GM23338 (cell line): Measurements from ENCODE around the gene ADCY5. TPM values are rescaled to one million over a fixed set of nuclear protein-coding genes. Genes with fewer than 3 reads are reported as not detected.

ENCODE experiments used
- ATAC-seq: fragments of 200-7000 bp; cut with Tn5 transposase; 3 replicates; pipeline ENCODE4 v1.9.1; 2020
- DNase-seq: peaks from one replicate; pipeline ENCODE4 v3.0.0-alpha.2; 2015; ENCODE audit warnings: low spot score
- H2AFZ ChIP-seq: fragments of 200-600 bp; sonication (generic); 2 replicates; pipeline ENCODE4 v1.8.0; 2016; ENCODE audit warnings: antibody characterized with exemption, mild to moderate bottlenecking, moderate library complexity
- H3F3A ChIP-seq: fragments of 200-600 bp; sonication (generic); replicated peaks from 2 replicates; pipeline ENCODE4 v1.8.0; 2017; ENCODE audit warnings: antibody characterized with exemption, mixed run types, low read depth
- H3K27ac ChIP-seq: fragments of 200-600 bp; sonication (generic); 2 replicates; pipeline ENCODE4 v1.6.1; 2016; ENCODE audit warnings: low read depth
- H3K27me3 ChIP-seq: fragments of 200-600 bp; sonication (generic); 2 replicates; pipeline ENCODE4 v1.8.0; 2016; ENCODE audit warnings: mild to moderate bottlenecking, mixed run types, moderate library complexity; ENCODE audit not compliant: insufficient read depth
- H3K36me3 ChIP-seq: fragments of 200-600 bp; sonication (generic); 2 replicates; pipeline ENCODE4 v1.8.0; 2016; ENCODE audit warnings: mild to moderate bottlenecking; ENCODE audit not compliant: insufficient read depth
- H3K4me1 ChIP-seq: fragments of 200-600 bp; sonication (generic); 2 replicates; pipeline ENCODE4 v1.8.0; 2016; ENCODE audit warnings: mild to moderate bottlenecking, moderate library complexity; ENCODE audit not compliant: insufficient read depth
- H3K4me2 ChIP-seq: fragments of 200-600 bp; sonication (generic); 2 replicates; pipeline ENCODE4 v1.7.1; 2017; ENCODE audit warnings: mixed run types
- H3K4me3 ChIP-seq: fragments of 200-600 bp; sonication (generic); 2 replicates; pipeline ENCODE4 v1.6.1; 2016; ENCODE audit warnings: mixed run types
- H3K79me2 ChIP-seq: fragments of 200-600 bp; sonication (generic); replicated peaks from 2 replicates; pipeline ENCODE4 v1.8.0; 2017; ENCODE audit warnings: mild to moderate bottlenecking; ENCODE audit not compliant: insufficient read depth
- H3K9me2 ChIP-seq: fragments of 200-600 bp; sonication (generic); 2 replicates; pipeline ENCODE4 v1.8.0; 2017; ENCODE audit not compliant: insufficient read depth
- H4K20me1 ChIP-seq: fragments of 200-600 bp; sonication (generic); replicated peaks from 2 replicates; pipeline ENCODE4 v1.8.0; 2017; ENCODE audit warnings: mild to moderate bottlenecking; ENCODE audit not compliant: insufficient read depth
- H3K27ac Mint-ChIP-seq: 2 replicates; pipeline ENCODE4 v1.8.0; 2020; ENCODE audit warnings: inconsistent platforms, mild to moderate bottlenecking, moderate library complexity, mixed read lengths
- H3K27me3 Mint-ChIP-seq: 3 replicates; pipeline ENCODE4 v1.8.0; 2022; ENCODE audit warnings: low read depth, mild to moderate bottlenecking, moderate library complexity, mixed read lengths, inconsistent platforms; ENCODE audit not compliant: insufficient read depth, poor library complexity
- H3K36me3 Mint-ChIP-seq: 3 replicates; pipeline ENCODE4 v1.8.0; 2021; ENCODE audit warnings: low read depth, mild to moderate bottlenecking, inconsistent platforms, moderate library complexity, mixed read lengths
- H3K4me1 Mint-ChIP-seq: 3 replicates; pipeline ENCODE4 v1.8.0; 2020; ENCODE audit warnings: mild to moderate bottlenecking, inconsistent platforms, mixed read lengths
- H3K4me3 Mint-ChIP-seq: 3 replicates; pipeline ENCODE4 v1.8.0; 2021; ENCODE audit warnings: moderate library complexity, mild to moderate bottlenecking, inconsistent platforms, mixed read lengths
- H3K9me3 Mint-ChIP-seq: 3 replicates; pipeline ENCODE4 v1.8.0; 2020; ENCODE audit warnings: moderate library complexity, mild to moderate bottlenecking, inconsistent platforms, mixed read lengths
- CREB1 ChIP-seq: fragments of 250-450 bp; sonication (Bioruptor Pico); IDR thresholded peaks from 2 replicates; pipeline ENCODE4 v1.5.0; 2020; ENCODE audit warnings: low read depth, mild to moderate bottlenecking, moderate library complexity
- EZH2 ChIP-seq: fragments of 200-600 bp; sonication (generic); IDR thresholded peaks from one replicate; pipeline ENCODE4 v1.8.0; 2017; ENCODE audit warnings: antibody characterized with exemption, mild to moderate bottlenecking, low read depth; ENCODE audit not compliant: unreplicated experiment
- EZH2phosphoT487 ChIP-seq: fragments of 200-600 bp; sonication (generic); IDR thresholded peaks from one replicate; pipeline ENCODE4 v1.8.1; 2018; ENCODE audit warnings: antibody characterized with exemption; ENCODE audit not compliant: unreplicated experiment
- JUNB ChIP-seq: IDR thresholded peaks from one replicate; pipeline ENCODE4 v1.6.1; 2016; ENCODE audit warnings: antibody characterized with exemption; ENCODE audit not compliant: unreplicated experiment
- NANOG ChIP-seq: IDR thresholded peaks from 2 replicates; pipeline ENCODE4 v1.6.1; 2016; ENCODE audit warnings: antibody characterized with exemption, borderline replicate concordance
- STAT1 ChIP-seq: IDR thresholded peaks from one replicate; pipeline ENCODE4 v1.6.1; 2016; ENCODE audit warnings: antibody characterized with exemption; ENCODE audit not compliant: unreplicated experiment
- ZNF114 ChIP-seq: fragments of 250-450 bp; sonication (Bioruptor Pico); IDR thresholded peaks from 2 replicates; pipeline ENCODE4 v1.5.0; 2020; ENCODE audit warnings: mild to moderate bottlenecking, moderate library complexity
- ZNF331 ChIP-seq: fragments of 250-450 bp; sonication (Bioruptor Pico); IDR thresholded peaks from 2 replicates; pipeline ENCODE4 v1.5.0; 2020; ENCODE audit warnings: low read depth, mild to moderate bottlenecking, moderate library complexity
- polyA plus RNA-seq: library from polyadenylated mRNA; unstranded; fragments of >200 nt; fragmentation: Nextera tagmentation; extraction: Ambion mirVana; gene quantifications from 2 replicates; pipeline ENCODE4 v1.2.1, GENCODE V29; 2016
- total RNA-seq: library from RNA; depleted of rRNA; stranded (reverse); fragments of >200 nt; shearing (Covaris generic); gene quantifications from 2 replicates; pipeline ENCODE4 v1.2.3, GENCODE V29; 2014
- TF ChIP-seq, protein P1 (sequence below): fragments of 250-450 bp; sonication (Bioruptor Pico); IDR thresholded peaks from 2 replicates; pipeline ENCODE4 v1.5.0; 2020; ENCODE audit warnings: mild to moderate bottlenecking, moderate library complexity
- TF ChIP-seq, protein P2 (sequence below), 2 experiments: fragments of 200-600 bp in 1 of 2; sonication (generic) in 1 of 2; conservative IDR thresholded peaks; 2 replicates each; pipeline versions ENCODE4 v1.5.1 to v1.6.1; 2016 to 2017; ENCODE audit warnings: antibody characterized with exemption in 2 of 2, low read depth in 2 of 2, mild to moderate bottlenecking in 2 of 2, moderate library complexity in 1 of 2
- TF ChIP-seq, protein P3 (sequence below): IDR thresholded peaks from 2 replicates; pipeline ENCODE4 v1.6.1; 2016; ENCODE audit warnings: antibody characterized with exemption

ADCY5 gene
- total and polyA plus RNA-seq, 2 experiments from 2014 or later: 3.5 to 10.2 TPM

DNA sequence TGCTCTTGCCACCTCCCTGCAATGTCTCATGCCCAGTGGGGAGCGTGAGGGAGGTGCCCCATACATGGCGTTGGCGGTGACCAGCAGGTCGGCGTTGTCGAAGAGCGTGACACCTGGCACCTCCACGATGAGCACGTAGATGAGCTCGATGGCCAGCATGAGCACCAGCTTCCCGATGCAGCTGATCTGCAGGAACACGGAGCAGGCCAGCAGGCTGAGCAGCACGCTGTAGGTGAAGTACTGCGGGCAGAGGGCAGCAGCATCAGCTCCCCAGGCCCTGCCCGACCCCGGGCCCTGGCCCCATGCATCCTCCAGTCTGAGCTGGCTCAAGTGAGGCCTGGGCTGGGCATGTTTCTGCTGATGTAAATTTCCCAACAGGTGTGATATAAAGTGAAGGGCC lies 148.8 kb downstream of the ADCY5 start:
- Histone ChIP-seq H3K4me3 (no peak overlapping the region), H3K27me3 (no peaks in the 10 kb centered on the region), H3K9me2 (no peaks in the 10 kb centered on the region), H2AFZ (no peak overlapping the region), H3K4me1 (no peaks in the 10 kb centered on the region), H3K4me2 (no peak overlapping the region), H3K36me3 (no peaks in the 10 kb centered on the region), H3K27ac (no peak overlapping the region), H3F3A (no peaks in the 10 kb centered on the region), H4K20me1 (no peaks in the 10 kb centered on the region), H3K79me2 (no peaks in the 10 kb centered on the region)
- TF ChIP-seq CREB1 (CRISPR knock-in tag) (no peak), JUNB (no peak), EZH2 (no peak), ZNF331 (CRISPR knock-in tag) (no peak), NANOG (no peak)
- Mint-ChIP-seq H3K27me3 (peaks cover 11% of the 10 kb centered on the region), H3K36me3 (peaks cover 42% of the 10 kb centered on the region), H3K4me3 (no peak overlapping the region), H3K4me1 (peaks cover 3% of the 10 kb centered on the region; the same call in 1 of the 3 replicates), H3K27ac (no peak overlapping the region), H3K9me3 (no peaks in the 10 kb centered on the region)
- no peak for ATAC-seq
- no peak for DNase-seq

DNA sequence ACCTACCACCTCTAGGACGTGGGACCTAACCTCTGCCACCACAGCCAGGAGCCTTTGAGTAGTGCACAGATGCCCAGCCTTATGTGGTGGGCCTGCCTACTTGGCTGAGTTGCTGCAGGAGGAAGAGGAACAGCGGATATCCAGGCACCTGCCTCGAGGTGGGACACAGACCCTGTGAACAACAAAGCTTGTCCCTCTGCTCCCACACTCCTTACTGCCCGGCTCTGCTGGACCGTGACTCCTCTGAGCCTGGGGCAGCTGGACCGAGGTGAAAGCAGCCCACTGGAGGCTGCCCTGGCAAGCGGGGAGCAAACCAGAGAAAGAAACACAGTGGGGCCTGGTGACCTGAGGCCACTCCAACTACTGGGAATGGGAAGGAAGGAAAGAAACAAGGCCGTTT lies 149.3 kb downstream of the ADCY5 start:
- no peaks in the 10 kb centered on the region for H3K27me3 ChIP-seq
- no peaks in the 10 kb centered on the region for H4K20me1 ChIP-seq
- H3K9me2 ChIP-seq: no peaks in the 10 kb centered on the region
- Mint-ChIP-seq H3K27ac (no peak overlapping the region), H3K36me3 (peaks cover 43% of the 10 kb centered on the region), H3K9me3 (no peaks in the 10 kb centered on the region), H3K27me3 (peaks cover 14% of the 10 kb centered on the region), H3K4me3 (no peak overlapping the region), H3K4me1 (peaks cover 3% of the 10 kb centered on the region; the same call in 1 of the 3 replicates)
- H3K36me3 ChIP-seq: no peaks in the 10 kb centered on the region
- no peak overlapping the region for H3K27ac ChIP-seq
- no peak overlapping the region for H2AFZ ChIP-seq
- H3K79me2 ChIP-seq: no peaks in the 10 kb centered on the region
- H3F3A ChIP-seq: no peaks in the 10 kb centered on the region
- ATAC-seq (no peak), DNase-seq (no peak)
- H3K4me2 ChIP-seq: no peak overlapping the region
- no peak overlapping the region for H3K4me3 ChIP-seq
- H3K4me1 ChIP-seq: no peaks in the 10 kb centered on the region
- TF ChIP-seq ZNF114 (CRISPR knock-in tag): no peak
- TF ChIP-seq, protein P1, sequence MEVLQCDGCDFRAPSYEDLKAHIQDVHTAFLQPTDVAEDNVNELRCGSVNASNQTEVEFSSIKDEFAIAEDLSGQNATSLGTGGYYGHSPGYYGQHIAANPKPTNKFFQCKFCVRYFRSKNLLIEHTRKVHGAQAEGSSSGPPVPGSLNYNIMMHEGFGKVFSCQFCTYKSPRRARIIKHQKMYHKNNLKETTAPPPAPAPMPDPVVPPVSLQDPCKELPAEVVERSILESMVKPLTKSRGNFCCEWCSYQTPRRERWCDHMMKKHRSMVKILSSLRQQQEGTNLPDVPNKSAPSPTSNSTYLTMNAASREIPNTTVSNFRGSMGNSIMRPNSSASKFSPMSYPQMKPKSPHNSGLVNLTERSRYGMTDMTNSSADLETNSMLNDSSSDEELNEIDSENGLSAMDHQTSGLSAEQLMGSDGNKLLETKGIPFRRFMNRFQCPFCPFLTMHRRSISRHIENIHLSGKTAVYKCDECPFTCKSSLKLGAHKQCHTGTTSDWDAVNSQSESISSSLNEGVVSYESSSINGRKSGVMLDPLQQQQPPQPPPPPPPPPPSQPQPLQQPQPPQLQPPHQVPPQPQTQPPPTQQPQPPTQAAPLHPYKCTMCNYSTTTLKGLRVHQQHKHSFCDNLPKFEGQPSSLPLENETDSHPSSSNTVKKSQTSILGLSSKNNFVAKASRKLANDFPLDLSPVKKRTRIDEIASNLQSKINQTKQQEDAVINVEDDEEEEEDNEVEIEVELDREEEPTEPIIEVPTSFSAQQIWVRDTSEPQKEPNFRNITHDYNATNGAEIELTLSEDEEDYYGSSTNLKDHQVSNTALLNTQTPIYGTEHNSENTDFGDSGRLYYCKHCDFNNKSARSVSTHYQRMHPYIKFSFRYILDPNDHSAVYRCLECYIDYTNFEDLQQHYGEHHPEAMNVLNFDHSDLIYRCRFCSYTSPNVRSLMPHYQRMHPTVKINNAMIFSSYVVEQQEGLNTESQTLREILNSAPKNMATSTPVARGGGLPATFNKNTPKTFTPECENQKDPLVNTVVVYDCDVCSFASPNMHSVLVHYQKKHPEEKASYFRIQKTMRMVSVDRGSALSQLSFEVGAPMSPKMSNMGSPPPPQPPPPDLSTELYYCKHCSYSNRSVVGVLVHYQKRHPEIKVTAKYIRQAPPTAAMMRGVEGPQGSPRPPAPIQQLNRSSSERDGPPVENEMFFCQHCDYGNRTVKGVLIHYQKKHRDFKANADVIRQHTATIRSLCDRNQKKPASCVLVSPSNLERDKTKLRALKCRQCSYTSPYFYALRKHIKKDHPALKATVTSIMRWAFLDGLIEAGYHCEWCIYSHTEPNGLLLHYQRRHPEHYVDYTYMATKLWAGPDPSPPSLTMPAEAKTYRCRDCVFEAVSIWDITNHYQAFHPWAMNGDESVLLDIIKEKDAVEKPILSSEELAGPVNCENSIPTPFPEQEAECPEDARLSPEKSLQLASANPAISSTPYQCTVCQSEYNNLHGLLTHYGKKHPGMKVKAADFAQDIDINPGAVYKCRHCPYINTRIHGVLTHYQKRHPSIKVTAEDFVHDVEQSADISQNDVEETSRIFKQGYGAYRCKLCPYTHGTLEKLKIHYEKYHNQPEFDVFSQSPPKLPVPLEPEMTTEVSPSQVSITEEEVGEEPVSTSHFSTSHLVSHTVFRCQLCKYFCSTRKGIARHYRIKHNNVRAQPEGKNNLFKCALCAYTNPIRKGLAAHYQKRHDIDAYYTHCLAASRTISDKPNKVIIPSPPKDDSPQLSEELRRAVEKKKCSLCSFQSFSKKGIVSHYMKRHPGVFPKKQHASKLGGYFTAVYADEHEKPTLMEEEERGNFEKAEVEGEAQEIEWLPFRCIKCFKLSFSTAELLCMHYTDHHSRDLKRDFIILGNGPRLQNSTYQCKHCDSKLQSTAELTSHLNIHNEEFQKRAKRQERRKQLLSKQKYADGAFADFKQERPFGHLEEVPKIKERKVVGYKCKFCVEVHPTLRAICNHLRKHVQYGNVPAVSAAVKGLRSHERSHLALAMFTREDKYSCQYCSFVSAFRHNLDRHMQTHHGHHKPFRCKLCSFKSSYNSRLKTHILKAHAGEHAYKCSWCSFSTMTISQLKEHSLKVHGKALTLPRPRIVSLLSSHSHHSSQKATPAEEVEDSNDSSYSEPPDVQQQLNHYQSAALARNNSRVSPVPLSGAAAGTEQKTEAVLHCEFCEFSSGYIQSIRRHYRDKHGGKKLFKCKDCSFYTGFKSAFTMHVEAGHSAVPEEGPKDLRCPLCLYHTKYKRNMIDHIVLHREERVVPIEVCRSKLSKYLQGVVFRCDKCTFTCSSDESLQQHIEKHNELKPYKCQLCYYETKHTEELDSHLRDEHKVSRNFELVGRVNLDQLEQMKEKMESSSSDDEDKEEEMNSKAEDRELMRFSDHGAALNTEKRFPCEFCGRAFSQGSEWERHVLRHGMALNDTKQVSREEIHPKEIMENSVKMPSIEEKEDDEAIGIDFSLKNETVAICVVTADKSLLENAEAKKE (CRISPR knock-in tag): no peak
- TF ChIP-seq JUNB: no peak
- TF ChIP-seq STAT1: no peak
- TF ChIP-seq, protein P2, sequence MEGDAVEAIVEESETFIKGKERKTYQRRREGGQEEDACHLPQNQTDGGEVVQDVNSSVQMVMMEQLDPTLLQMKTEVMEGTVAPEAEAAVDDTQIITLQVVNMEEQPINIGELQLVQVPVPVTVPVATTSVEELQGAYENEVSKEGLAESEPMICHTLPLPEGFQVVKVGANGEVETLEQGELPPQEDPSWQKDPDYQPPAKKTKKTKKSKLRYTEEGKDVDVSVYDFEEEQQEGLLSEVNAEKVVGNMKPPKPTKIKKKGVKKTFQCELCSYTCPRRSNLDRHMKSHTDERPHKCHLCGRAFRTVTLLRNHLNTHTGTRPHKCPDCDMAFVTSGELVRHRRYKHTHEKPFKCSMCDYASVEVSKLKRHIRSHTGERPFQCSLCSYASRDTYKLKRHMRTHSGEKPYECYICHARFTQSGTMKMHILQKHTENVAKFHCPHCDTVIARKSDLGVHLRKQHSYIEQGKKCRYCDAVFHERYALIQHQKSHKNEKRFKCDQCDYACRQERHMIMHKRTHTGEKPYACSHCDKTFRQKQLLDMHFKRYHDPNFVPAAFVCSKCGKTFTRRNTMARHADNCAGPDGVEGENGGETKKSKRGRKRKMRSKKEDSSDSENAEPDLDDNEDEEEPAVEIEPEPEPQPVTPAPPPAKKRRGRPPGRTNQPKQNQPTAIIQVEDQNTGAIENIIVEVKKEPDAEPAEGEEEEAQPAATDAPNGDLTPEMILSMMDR (conservative IDR thresholded peaks at IDR 0.05; ENCODE audit: low read depth in 2 of 2): no peak
- TF ChIP-seq CREB1 (CRISPR knock-in tag): no peak
- TF ChIP-seq NANOG: no peak
- TF ChIP-seq, protein P3, sequence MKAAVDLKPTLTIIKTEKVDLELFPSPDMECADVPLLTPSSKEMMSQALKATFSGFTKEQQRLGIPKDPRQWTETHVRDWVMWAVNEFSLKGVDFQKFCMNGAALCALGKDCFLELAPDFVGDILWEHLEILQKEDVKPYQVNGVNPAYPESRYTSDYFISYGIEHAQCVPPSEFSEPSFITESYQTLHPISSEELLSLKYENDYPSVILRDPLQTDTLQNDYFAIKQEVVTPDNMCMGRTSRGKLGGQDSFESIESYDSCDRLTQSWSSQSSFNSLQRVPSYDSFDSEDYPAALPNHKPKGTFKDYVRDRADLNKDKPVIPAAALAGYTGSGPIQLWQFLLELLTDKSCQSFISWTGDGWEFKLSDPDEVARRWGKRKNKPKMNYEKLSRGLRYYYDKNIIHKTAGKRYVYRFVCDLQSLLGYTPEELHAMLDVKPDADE: no peak
- no peak for TF ChIP-seq EZH2phosphoT487
